H9 (cell line): ENCODE measurements around the gene YES1. TPM values are rescaled to one million over a fixed set of nuclear protein-coding genes. Genes with fewer than 3 reads are reported as not detected.

Source experiments
- DNase-seq: peaks from one replicate; pipeline ENCODE4 v3.0.0-alpha.2; 2017
- H2AFZ ChIP-seq: one replicate; pipeline ENCODE4 v1.6.1; 2013; ENCODE audit warnings: mild to moderate bottlenecking, low read length, control low read depth, moderate library complexity
- H2AK5ac ChIP-seq: 2 replicates; pipeline ENCODE4 v1.6.1; 2013; ENCODE audit warnings: low read length, control low read depth, mixed read lengths; ENCODE audit not compliant: insufficient read length
- H2BK120ac ChIP-seq: one replicate; pipeline ENCODE4 v1.6.1; 2013; ENCODE audit warnings: low read depth, mild to moderate bottlenecking, low read length, control low read depth, inconsistent platforms; ENCODE audit not compliant: poor library complexity, severe bottlenecking
- H2BK12ac ChIP-seq: 2 replicates; pipeline ENCODE4 v1.6.1; 2013; ENCODE audit warnings: low read length, control low read depth, mixed read lengths, low read depth; ENCODE audit not compliant: insufficient read length
- H2BK15ac ChIP-seq: 2 replicates; pipeline ENCODE4 v1.6.1; 2013; ENCODE audit warnings: low read depth, low read length, control low read depth
- H2BK20ac ChIP-seq: one replicate; pipeline ENCODE4 v1.6.1; 2013; ENCODE audit warnings: low read depth, mild to moderate bottlenecking, low read length, control low read depth, inconsistent platforms; ENCODE audit not compliant: poor library complexity, severe bottlenecking
- H2BK5ac ChIP-seq: 2 replicates; pipeline ENCODE4 v1.6.1; 2013; ENCODE audit warnings: low read length, control low read depth, mixed read lengths; ENCODE audit not compliant: insufficient read length
- H3K14ac ChIP-seq: 2 replicates; pipeline ENCODE4 v1.6.1; 2013; ENCODE audit warnings: low read length, control low read depth; ENCODE audit not compliant: insufficient read depth
- H3K18ac ChIP-seq: 2 replicates; pipeline ENCODE4 v1.6.1; 2013; ENCODE audit warnings: low read depth, mild to moderate bottlenecking, mixed read lengths, low read length, control low read depth; ENCODE audit not compliant: insufficient read length
- H3K23ac ChIP-seq: 2 replicates; pipeline ENCODE4 v1.6.1; 2013; ENCODE audit warnings: low read length, control low read depth, mixed read lengths, low read depth; ENCODE audit not compliant: insufficient read length
- H3K23me2 ChIP-seq: 2 replicates; pipeline ENCODE4 v1.6.1; 2013; ENCODE audit warnings: low read depth, mild to moderate bottlenecking, mixed read lengths, low read length, control low read depth; ENCODE audit not compliant: insufficient read length, poor library complexity, severe bottlenecking
- H3K27ac ChIP-seq: 2 replicates; pipeline ENCODE4 v1.5.1; 2013; ENCODE audit warnings: low read length, control low read depth, mixed read lengths, low read depth; ENCODE audit not compliant: insufficient read length
- H3K27me3 ChIP-seq: 2 replicates; pipeline ENCODE4 v1.6.1; 2013; ENCODE audit warnings: low read length, control low read depth, inconsistent platforms; ENCODE audit not compliant: insufficient read depth
- H3K4ac ChIP-seq: 2 replicates; pipeline ENCODE4 v1.6.1; 2013; ENCODE audit warnings: low read depth, mild to moderate bottlenecking, control low read depth, inconsistent platforms, low read length, moderate library complexity
- H3K4me1 ChIP-seq: 2 replicates; pipeline ENCODE4 v1.6.1; 2013; ENCODE audit warnings: low read length, control low read depth, inconsistent platforms; ENCODE audit not compliant: insufficient read depth
- H3K4me2 ChIP-seq: 2 replicates; pipeline ENCODE4 v1.6.1; 2013; ENCODE audit warnings: low read length, control low read depth, mixed read lengths; ENCODE audit not compliant: insufficient read length, insufficient read depth
- H3K56ac ChIP-seq: 2 replicates; pipeline ENCODE4 v1.6.1; 2013; ENCODE audit warnings: low read depth, mild to moderate bottlenecking, mixed read lengths, low read length, control low read depth; ENCODE audit not compliant: insufficient read length
- H3K79me1 ChIP-seq: 2 replicates; pipeline ENCODE4 v1.6.1; 2013; ENCODE audit warnings: low read depth, mild to moderate bottlenecking, moderate library complexity, low read length, control low read depth, inconsistent platforms; ENCODE audit not compliant: insufficient read depth, poor library complexity, severe bottlenecking
- H3K79me2 ChIP-seq: 2 replicates; pipeline ENCODE4 v1.6.1; 2013; ENCODE audit warnings: low read length, control low read depth, inconsistent platforms; ENCODE audit not compliant: insufficient read depth
- H3K9ac ChIP-seq: 2 replicates; pipeline ENCODE4 v1.6.1; 2013; ENCODE audit warnings: low read length, control low read depth, mixed read lengths; ENCODE audit not compliant: insufficient read length; ENCODE audit errors: extremely low read depth
- H3K9me3 ChIP-seq: one replicate; pipeline ENCODE4 v1.6.1; 2013; ENCODE audit warnings: low read depth, low read length, inconsistent platforms; ENCODE audit not compliant: control insufficient read depth
- H3T11ph ChIP-seq: one replicate; pipeline ENCODE4 v1.6.1; 2013; ENCODE audit warnings: mild to moderate bottlenecking, low read length, control low read depth, inconsistent platforms
- H4K20me1 ChIP-seq: one replicate; pipeline ENCODE4 v1.6.1; 2013; ENCODE audit not compliant: control insufficient read depth, insufficient read length, insufficient read depth
- H4K5ac ChIP-seq: 2 replicates; pipeline ENCODE4 v1.6.1; 2013; ENCODE audit warnings: low read depth, mild to moderate bottlenecking, mixed read lengths, low read length, control low read depth; ENCODE audit not compliant: insufficient read length
- H4K8ac ChIP-seq: replicated peaks from 2 replicates; pipeline ENCODE4 v1.6.1; 2013; ENCODE audit warnings: low read length, control low read depth, mixed read lengths, low read depth; ENCODE audit not compliant: insufficient read length
- H4K91ac ChIP-seq: 2 replicates; pipeline ENCODE4 v1.6.1; 2013; ENCODE audit warnings: low read depth, mild to moderate bottlenecking, moderate library complexity, mixed read lengths, low read length, control low read depth; ENCODE audit not compliant: insufficient read length
- H3K27ac Mint-ChIP-seq, 3 experiments: 2 replicates in 2 of 3; 3 replicates in 1 of 3; pipeline ENCODE4 v1.8.0; 2020 to 2021; ENCODE audit warnings: mixed read lengths in 3 of 3, mild to moderate bottlenecking in 1 of 3, moderate library complexity in 1 of 3
- H3K27me3 Mint-ChIP-seq: 2 replicates; pipeline ENCODE4 v1.8.0; 2021; ENCODE audit warnings: low read depth, mild to moderate bottlenecking, moderate library complexity, mixed read lengths
- H3K36me3 Mint-ChIP-seq, 3 experiments: 2 replicates in 2 of 3; 3 replicates in 1 of 3; pipeline ENCODE4 v1.8.0; 2020 to 2021; ENCODE audit warnings: low read depth in 3 of 3, mixed read lengths in 3 of 3; ENCODE audit not compliant: insufficient read depth in 1 of 3
- H3K4me1 Mint-ChIP-seq, 2 experiments: 2 replicates each; pipeline ENCODE4 v1.8.0; 2020; ENCODE audit warnings: mixed read lengths in 2 of 2
- H3K4me3 Mint-ChIP-seq, 2 experiments: 2 replicates in 1 of 2; 3 replicates in 1 of 2; pipeline ENCODE4 v1.8.0; 2020 to 2021; ENCODE audit warnings: mild to moderate bottlenecking in 2 of 2, mixed read lengths in 2 of 2, moderate library complexity in 1 of 2
- H3K9me3 Mint-ChIP-seq, 2 experiments: 2 replicates in 1 of 2; 3 replicates in 1 of 2; pipeline ENCODE4 v1.8.0; 2020; ENCODE audit warnings: mild to moderate bottlenecking in 2 of 2, mixed read lengths in 2 of 2, moderate library complexity in 1 of 2
- CTCF ChIP-seq: fragments of 200-600 bp; sonication (generic); conservative IDR thresholded peaks from 3 replicates; pipeline ENCODE4 v1.8.0; 2021; ENCODE audit warnings: antibody characterized with exemption, mild to moderate bottlenecking
- WGBS: extraction: QIAGEN DNeasy Blood & Tissue Kit; methylation state at CpG from one replicate; pipeline ENCODE4 v1.1.7; 2013; ENCODE audit warnings: missing lambda C conversion rate, low lambda C conversion rate, mixed read lengths; ENCODE audit not compliant: insufficient read length; ENCODE audit errors: extremely low coverage; 5-methylcytosine and 5-hydroxymethylcytosine counted together
- total RNA-seq: library from RNA; stranded (reverse); gene quantifications from 2 replicates; pipeline ENCODE4 v1.2.1, GENCODE V29; 2021

YES1 gene
- total RNA-seq, 1 experiment from 2014 or later, result 86.9 TPM

- Histone ChIP-seq H3K79me1 (no peaks in the 10 kb centered on the region), H3K4me1 (no peaks in the 10 kb centered on the region), H3K79me2 (no peaks in the 10 kb centered on the region), H3K4me2 (no peak overlapping the region), H4K91ac (no peak overlapping the region), H3K27ac (no peak overlapping the region), H2BK5ac (no peak overlapping the region), H3K23me2 (no peaks in the 10 kb centered on the region), H2AK5ac (no peak overlapping the region), H4K5ac (no peak overlapping the region), H2BK20ac (no peak overlapping the region), H3K18ac (no peak overlapping the region), H3K4ac (no peak overlapping the region), H4K8ac (no peak overlapping the region), H3K14ac (no peak overlapping the region), H3K27me3 (no peaks in the 10 kb centered on the region), H4K20me1 (no peaks in the 10 kb centered on the region), H2BK15ac (no peak overlapping the region), H3K56ac (no peak overlapping the region), H2BK12ac (no peak overlapping the region), H3K9ac (no peak overlapping the region), H3K9me3 (no peaks in the 10 kb centered on the region), H3K23ac (no peak overlapping the region), H2AFZ (no peak overlapping the region), H2BK120ac (no peak overlapping the region), H3T11ph (no peak overlapping the region)
- DNase-seq, result no peak
- Mint-ChIP-seq H3K4me1 (no peaks in the 10 kb centered on the region), H3K27ac (no peak overlapping the region; a peak in 1 of 7 replicates), H3K36me3 (peaks cover 8 to 78% (median 39%) of the 10 kb centered on the region in 3 experiments; a peak in 6 of 7 replicates), H3K27me3 (no peaks in the 10 kb centered on the region), H3K9me3 (no peaks in the 10 kb centered on the region), H3K4me3 (no peak overlapping the region)
- peak; percentile 40; the same call in 2 of the 3 replicates for TF ChIP-seq CTCF
- no CpG with 5 or more reads among the region's 15 CpGs for WGBS
These were observed 133.4 kb downstream of the YES1 start for GRCh38 chr18:678482-679182.
